ENCODE measurements around the gene PBX3.

GRCh38 chr9:125889112-125889475 lies 141.9 kb downstream of the PBX3 start:
- TF ChIP-seq CTCF (IDR thresholded peaks at IDR 0.05; ENCODE audit: low read depth, low read length, poor library complexity, severe bottlenecking) (no peak), EZH2phosphoT487 (IDR thresholded peaks at IDR 0.05; ENCODE audit: borderline replicate concordance, low read length) (no peak)
